Suppressor macrophage (primary cell): ENCODE data around the gene RDM1.

Source experiments
- DNase-seq, 4 experiments: peaks; one replicate each; pipeline ENCODE4 v3.0.0-alpha.2; 2020 to 2022

The RDM1 gene

GRCh38 chr17:35870906-35871819, 59.4 kb downstream of the RDM1 start:
- peak; percentile 72 to 83 (median 78) for DNase-seq

GRCh38 chr17:35868737-35869136, 61.8 kb downstream of the RDM1 start, which contains the start of gene HEATR9:
TSS of gene HEATR9 (minus strand) at chr17:35868891. CDS start at chr17:35868742, 149 bp downstream.
- DNase-seq, result no peak
